CD8-positive, alpha-beta memory T cell (primary cell): Measurements from ENCODE around the gene CCL24. TPM values are rescaled to one million over a fixed set of nuclear protein-coding genes. Genes with fewer than 3 reads are reported as not detected.

ENCODE experiments used
- CTCF ChIA-PET: fragments of 350-600 bp; sonication (Branson Sonifier 250); formaldehyde crosslinking; loops from one replicate; lab custom pipeline; 2021; ENCODE audit warnings: antibody characterized with exemption; lab: Charles Lee
- POLR2A ChIA-PET: fragments of 350-600 bp; sonication (Branson Sonifier 250); formaldehyde crosslinking; loops from one replicate; lab custom pipeline; 2021; ENCODE audit warnings: antibody characterized with exemption; lab: Charles Lee
- DNase-seq, 5 donors: peaks; one replicate each; pipeline versions ENCODE4 v3.0.0 to v3.0.0-alpha.2; 2020 to 2022; ENCODE audit warnings: mixed read lengths in 1 of 5
- H3K27ac ChIP-seq: one replicate; pipeline ENCODE4 v1.7.0; 2013; ENCODE audit warnings: low read depth, mild to moderate bottlenecking, low read length, moderate library complexity
- H3K27me3 ChIP-seq: 2 replicates; pipeline ENCODE4 v1.7.0; 2013; ENCODE audit warnings: low read length, mild to moderate bottlenecking; ENCODE audit not compliant: insufficient read depth, poor library complexity, severe bottlenecking
- H3K36me3 ChIP-seq: 2 replicates; pipeline ENCODE4 v1.7.0; 2013; ENCODE audit warnings: mild to moderate bottlenecking, low read length, moderate library complexity; ENCODE audit not compliant: insufficient read depth
- H3K4me1 ChIP-seq: 2 replicates; pipeline ENCODE4 v1.7.0; 2013; ENCODE audit warnings: mild to moderate bottlenecking, low read length, moderate library complexity; ENCODE audit not compliant: insufficient read depth
- H3K4me3 ChIP-seq: 2 replicates; pipeline ENCODE4 v1.7.0; 2013; ENCODE audit warnings: mild to moderate bottlenecking, low read length
- H3K9me3 ChIP-seq: 2 replicates; pipeline ENCODE4 v1.7.0; 2013; ENCODE audit warnings: mild to moderate bottlenecking, low read length
- H3K27ac Mint-ChIP-seq, 8 donors: one replicate each; pipeline ENCODE4 v1.8.0; 2020 to 2021; ENCODE audit warnings: mixed read lengths in 8 of 8, mild to moderate bottlenecking in 6 of 8, inconsistent platforms in 3 of 8, moderate library complexity in 3 of 8
- H3K27me3 Mint-ChIP-seq, 2 donors: one replicate each; pipeline ENCODE4 v1.8.0; 2020 to 2021; ENCODE audit warnings: mixed read lengths in 2 of 2, mild to moderate bottlenecking in 1 of 2, moderate library complexity in 1 of 2
- H3K36me3 Mint-ChIP-seq, 3 donors: one replicate each; pipeline ENCODE4 v1.8.0; 2020 to 2021; ENCODE audit warnings: mixed read lengths in 3 of 3, inconsistent platforms in 1 of 3, mild to moderate bottlenecking in 1 of 3
- H3K4me1 Mint-ChIP-seq, 3 donors: one replicate each; pipeline ENCODE4 v1.8.0; 2020 to 2021; ENCODE audit warnings: mixed read lengths in 3 of 3, inconsistent platforms in 1 of 3, mild to moderate bottlenecking in 1 of 3
- H3K4me3 Mint-ChIP-seq, 7 donors: one replicate each; pipeline ENCODE4 v1.8.0; 2020 to 2021; ENCODE audit warnings: mixed read lengths in 7 of 7, mild to moderate bottlenecking in 6 of 7, moderate library complexity in 4 of 7, inconsistent platforms in 2 of 7
- H3K9me3 Mint-ChIP-seq, 5 donors: one replicate each; pipeline ENCODE4 v1.8.0; 2020 to 2022; ENCODE audit warnings: mixed read lengths in 5 of 5, mild to moderate bottlenecking in 3 of 5, moderate library complexity in 2 of 5, inconsistent platforms in 1 of 5
- polyA plus RNA-seq: library from polyadenylated mRNA; unstranded; fragments of 300-500 nt; fragmentation: Illumina TruSeq; gene quantifications from one replicate; pipeline ENCODE4 v1.2.3, GENCODE V29; 2021
- total RNA-seq, 2 experiments: library from RNA; stranded (reverse); gene quantifications; one replicate each; pipeline ENCODE4 v1.2.3, GENCODE V29; 2021

The CCL24 gene
- total and polyA plus RNA-seq, 3 experiments from 2014 or later = not detected

- H3K4me1 ChIP-seq = no peaks in the 10 kb centered on the region
- H3K9me3 ChIP-seq = no peaks in the 10 kb centered on the region
- no peak overlapping the region for H3K4me3 ChIP-seq
- ChIA-PET CTCF (no interaction called here), POLR2A (no interaction called here)
- Mint-ChIP-seq H3K27me3 (peaks cover 6 to 18% of the 10 kb centered on the region in 2 donors), H3K27ac (peak overlapping the region in 1 of 8 donors; percentile 82), H3K4me3 (no peak overlapping the region), H3K9me3 (no peaks in the 10 kb centered on the region), H3K36me3 (no peaks in the 10 kb centered on the region), H3K4me1 (no peaks in the 10 kb centered on the region)
- no peaks in the 10 kb centered on the region for H3K36me3 ChIP-seq
- H3K27ac ChIP-seq = no peak overlapping the region
- H3K27me3 ChIP-seq = peaks cover 2% of the 10 kb centered on the region
- no peak for DNase-seq
Measured at GRCh38 chr7:75817116-75817515, 3.5 kb upstream of the CCL24 start.

DNA sequence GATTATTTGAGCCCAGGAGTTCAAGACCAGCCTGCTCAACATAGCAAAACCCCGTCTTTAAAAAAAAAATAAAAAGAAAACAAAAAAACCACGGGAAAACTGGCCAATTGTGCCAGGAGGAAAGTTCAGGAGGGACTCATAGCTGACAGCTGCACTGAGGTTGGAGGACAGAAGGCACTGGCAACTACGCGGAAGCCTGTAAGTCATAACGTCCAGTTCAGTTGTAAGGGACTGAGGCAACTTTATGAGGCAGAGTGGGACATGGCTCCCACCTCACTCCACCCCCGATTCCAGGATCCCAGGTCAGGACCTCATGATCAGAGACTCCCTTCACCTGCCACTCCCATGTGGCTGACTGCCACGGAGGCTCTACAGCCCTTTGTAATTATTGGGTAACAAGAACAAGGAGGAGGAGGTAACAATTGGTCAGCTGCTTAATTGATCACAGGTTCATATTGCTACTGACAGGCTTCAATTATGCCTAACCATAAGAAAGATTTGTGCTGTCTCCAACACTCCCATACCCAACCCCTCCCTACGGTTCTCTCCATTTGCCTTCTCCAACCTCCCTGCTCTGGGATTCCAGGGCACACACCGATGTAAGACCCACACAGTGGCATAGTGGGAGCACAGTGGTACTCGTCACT, 1.9 kb upstream of the CCL24 start:
- peaks cover 11 to 13% of the 10 kb centered on the region in 2 donors for H3K27me3 Mint-ChIP-seq
- CTCF ChIA-PET = no interaction called here
- no peak overlapping the region for H3K27ac ChIP-seq
- no peaks in the 10 kb centered on the region for H3K4me1 Mint-ChIP-seq
- no peak for DNase-seq
- no peaks in the 10 kb centered on the region for H3K36me3 ChIP-seq
- no peaks in the 10 kb centered on the region for H3K9me3 ChIP-seq
- no peaks in the 10 kb centered on the region for H3K36me3 Mint-ChIP-seq
- no peaks in the 10 kb centered on the region for H3K9me3 Mint-ChIP-seq
- POLR2A ChIA-PET = no interaction called here
- H3K4me3 ChIP-seq = no peak overlapping the region
- no peaks in the 10 kb centered on the region for H3K4me1 ChIP-seq
- peaks cover 2% of the 10 kb centered on the region for H3K27me3 ChIP-seq
- no peak overlapping the region for H3K27ac Mint-ChIP-seq
- no peak overlapping the region for H3K4me3 Mint-ChIP-seq

GRCh38 chr7:75814407-75814947, 871 bp upstream of the CCL24 start:
- H3K27me3 ChIP-seq = peaks cover 2% of the 10 kb centered on the region
- ChIA-PET CTCF (no interaction called here), POLR2A (no interaction called here)
- H3K9me3 ChIP-seq = no peaks in the 10 kb centered on the region
- H3K36me3 ChIP-seq = no peaks in the 10 kb centered on the region
- no peak overlapping the region for H3K4me3 Mint-ChIP-seq
- H3K4me1 Mint-ChIP-seq = no peaks in the 10 kb centered on the region
- no peak overlapping the region for H3K27ac ChIP-seq
- peaks cover 11 to 13% of the 10 kb centered on the region in 2 donors for H3K27me3 Mint-ChIP-seq
- H3K36me3 Mint-ChIP-seq = no peaks in the 10 kb centered on the region
- H3K4me3 ChIP-seq = no peak overlapping the region
- no peak for DNase-seq
- no peaks in the 10 kb centered on the region for H3K4me1 ChIP-seq
- no peak overlapping the region for H3K27ac Mint-ChIP-seq
- H3K9me3 Mint-ChIP-seq = no peaks in the 10 kb centered on the region

GRCh38 chr7:75813084-75813483, 522 bp downstream of the CCL24 start:
- Mint-ChIP-seq H3K9me3 (peaks cover 0 to under 1% (median 0%) of the 10 kb centered on the region in 5 donors), H3K27ac (no peak overlapping the region), H3K27me3 (peaks cover 11 to 13% of the 10 kb centered on the region in 2 donors), H3K4me1 (no peaks in the 10 kb centered on the region), H3K36me3 (no peaks in the 10 kb centered on the region), H3K4me3 (no peak overlapping the region)
- no peaks in the 10 kb centered on the region for H3K36me3 ChIP-seq
- no peak overlapping the region for H3K27ac ChIP-seq
- H3K4me3 ChIP-seq = no peak overlapping the region
- H3K9me3 ChIP-seq = no peaks in the 10 kb centered on the region
- CTCF ChIA-PET = no interaction called here
- H3K4me1 ChIP-seq = no peaks in the 10 kb centered on the region
- peaks cover 2% of the 10 kb centered on the region for H3K27me3 ChIP-seq
- POLR2A ChIA-PET = no interaction called here
- DNase-seq = no peak

GRCh38 chr7:75811894-75812678, 1.5 kb downstream of the CCL24 start:
- Histone ChIP-seq H3K27ac (no peak overlapping the region), H3K36me3 (no peaks in the 10 kb centered on the region), H3K4me1 (no peaks in the 10 kb centered on the region), H3K4me3 (no peak overlapping the region), H3K9me3 (peaks cover 3% of the 10 kb centered on the region), H3K27me3 (peaks cover 2% of the 10 kb centered on the region)
- DNase-seq = no peak
- H3K9me3 Mint-ChIP-seq = peaks cover 0 to 10% (median 8%) of the 10 kb centered on the region in 5 donors
- H3K4me3 Mint-ChIP-seq = no peak overlapping the region
- POLR2A ChIA-PET = interaction anchor here (0.6 kb wide), 1 partner anchor 24 kb away, joined by 4 read pairs; no protein-coding TSS in a partner anchor
- H3K36me3 Mint-ChIP-seq = peaks cover 0 to 1% (median 0%) of the 10 kb centered on the region in 3 donors
- H3K4me1 Mint-ChIP-seq = no peaks in the 10 kb centered on the region
- CTCF ChIA-PET = interaction anchor here (1.3 kb wide), 1 partner anchor 16 kb away, joined by 3 read pairs; no protein-coding TSS in a partner anchor
- H3K27ac Mint-ChIP-seq = no peak overlapping the region
- peaks cover 11 to 12% of the 10 kb centered on the region in 2 donors for H3K27me3 Mint-ChIP-seq

- CTCF ChIA-PET = no interaction called here
Measured at GRCh38 chr7:75809396-75809795, 4.2 kb downstream of the CCL24 start.

DNA sequence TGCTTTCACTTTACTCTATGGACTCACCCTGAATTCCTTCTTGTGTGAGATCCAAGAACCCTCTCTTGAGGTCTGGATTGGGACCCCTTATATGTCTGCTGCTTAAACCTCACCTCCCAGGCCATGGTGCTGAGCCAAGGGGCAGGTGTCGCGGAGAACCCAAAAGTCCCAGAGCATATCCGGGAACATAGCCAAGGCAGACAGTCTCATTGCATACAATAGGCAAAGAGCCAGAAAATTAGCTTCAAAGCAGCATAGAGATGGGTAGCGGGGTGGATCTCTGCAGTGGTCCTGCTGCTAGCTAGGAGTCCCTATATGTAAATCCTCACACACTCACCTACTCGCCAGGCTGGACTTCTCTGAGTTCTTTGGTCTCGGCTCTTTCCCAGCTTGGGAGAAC, 5.5 kb downstream of the CCL24 start:
- Mint-ChIP-seq H3K4me3 (no peak overlapping the region), H3K4me1 (no peaks in the 10 kb centered on the region), H3K9me3 (peaks cover 2 to 17% (median 16%) of the 10 kb centered on the region in 5 donors), H3K36me3 (peaks cover 2 to 8% (median 3%) of the 10 kb centered on the region in 3 donors), H3K27ac (peak overlapping the region in 1 of 8 donors; percentile 36), H3K27me3 (peaks cover 5 to 14% of the 10 kb centered on the region in 2 donors)
- Histone ChIP-seq H3K27ac (no peak overlapping the region), H3K9me3 (peaks cover 11% of the 10 kb centered on the region), H3K27me3 (no peaks in the 10 kb centered on the region), H3K4me3 (no peak overlapping the region), H3K36me3 (no peaks in the 10 kb centered on the region), H3K4me1 (no peaks in the 10 kb centered on the region)
- CTCF ChIA-PET = no interaction called here
- POLR2A ChIA-PET = no interaction called here
- no peak for DNase-seq

More at GRCh38 chr7:75809396-75809795, 4.2 kb downstream of the CCL24 start:
- peaks cover 7 to 12% of the 10 kb centered on the region in 2 donors for H3K27me3 Mint-ChIP-seq
- H3K4me3 Mint-ChIP-seq = no peak overlapping the region
- DNase-seq = no peak
- Histone ChIP-seq H3K27ac (no peak overlapping the region), H3K4me1 (no peaks in the 10 kb centered on the region), H3K36me3 (no peaks in the 10 kb centered on the region), H3K27me3 (no peaks in the 10 kb centered on the region), H3K4me3 (no peak overlapping the region), H3K9me3 (peaks cover 11% of the 10 kb centered on the region)
- peaks cover 2 to 4% (median 3%) of the 10 kb centered on the region in 3 donors for H3K36me3 Mint-ChIP-seq
- no peak overlapping the region for H3K27ac Mint-ChIP-seq
- H3K9me3 Mint-ChIP-seq = peaks cover 0 to 17% (median 16%) of the 10 kb centered on the region in 5 donors
- POLR2A ChIA-PET = no interaction called here
- H3K4me1 Mint-ChIP-seq = no peaks in the 10 kb centered on the region

DNA sequence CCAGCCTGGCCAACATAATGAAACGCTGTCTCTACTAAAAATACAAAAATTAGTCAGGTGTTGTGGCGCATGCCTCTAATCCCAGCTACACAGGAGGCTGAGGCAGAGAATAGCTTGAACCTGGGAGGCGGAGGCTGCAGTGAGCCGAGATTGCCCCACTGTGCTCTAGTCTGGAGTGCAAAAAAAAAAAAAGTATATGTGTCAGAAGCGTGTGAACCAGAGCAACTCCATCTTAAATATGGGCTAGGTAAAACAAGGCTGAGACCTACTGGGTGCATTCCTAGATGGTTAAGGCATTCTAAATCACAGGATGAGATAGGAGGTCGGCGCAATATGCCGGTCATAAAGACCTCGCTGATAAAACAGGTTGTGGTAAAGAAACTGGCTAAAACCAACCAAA, 6.2 kb downstream of the CCL24 start:
- peaks cover 8 to 15% of the 10 kb centered on the region in 2 donors for H3K27me3 Mint-ChIP-seq
- no peak overlapping the region for H3K27ac Mint-ChIP-seq
- H3K4me1 Mint-ChIP-seq = no peaks in the 10 kb centered on the region
- Histone ChIP-seq H3K9me3 (peaks cover 11% of the 10 kb centered on the region), H3K27me3 (no peaks in the 10 kb centered on the region), H3K4me3 (no peak overlapping the region), H3K27ac (no peak overlapping the region), H3K36me3 (no peaks in the 10 kb centered on the region), H3K4me1 (no peaks in the 10 kb centered on the region)
- peaks cover 2 to 8% (median 3%) of the 10 kb centered on the region in 3 donors for H3K36me3 Mint-ChIP-seq
- H3K4me3 Mint-ChIP-seq = no peak overlapping the region
- ChIA-PET CTCF (no interaction called here), POLR2A (no interaction called here)
- no peak for DNase-seq
- H3K9me3 Mint-ChIP-seq = peaks cover 2 to 17% (median 16%) of the 10 kb centered on the region in 5 donors
